WI38 (cell line): ENCODE measurements around the gene NFASC.

Source experiments
- H3K4me3 ChIP-seq: 2 replicates; pipeline ENCODE4 v1.5.1; 2011; ENCODE audit warnings: low read depth, mild to moderate bottlenecking, control low read depth, low read length
- CTCF ChIP-seq: IDR thresholded peaks from 2 replicates; pipeline ENCODE4 v1.5.1; 2012; ENCODE audit warnings: low read depth, mild to moderate bottlenecking, control low read depth, low read length

The NFASC gene

GRCh38 chr1:204987689-204988088 is 117.0 kb downstream of the NFASC start:
- H3K4me3 ChIP-seq, result no peak overlapping the region
- no peak for TF ChIP-seq CTCF

GRCh38 chr1:204988196-204988595 is 117.5 kb downstream of the NFASC start:
- H3K4me3 ChIP-seq, result no peak overlapping the region
- TF ChIP-seq CTCF, result no peak

GRCh38 chr1:204989266-204990058 is 118.8 kb downstream of the NFASC start:
- peak; percentile 98 for TF ChIP-seq CTCF
- no peak overlapping the region for H3K4me3 ChIP-seq

GRCh38 chr1:204990059-204990664 is 119.5 kb downstream of the NFASC start:
- H3K4me3 ChIP-seq, result no peak overlapping the region
- TF ChIP-seq CTCF, result no peak

- TF ChIP-seq CTCF, result no peak
- no peak overlapping the region for H3K4me3 ChIP-seq
Observed at GRCh38 chr1:204990721-204991341, 120.2 kb downstream of the NFASC start.

- H3K4me3 ChIP-seq, result no peak overlapping the region
- no peak for TF ChIP-seq CTCF
Observed at GRCh38 chr1:204991342-204991844, 120.7 kb downstream of the NFASC start.
